ENCODE measurements around the gene PGRMC1.
"Not testable (repeated sequence)": the region's sequence is repeated elsewhere in the genome, so short reads cannot be mapped to it uniquely, and the experiment has no call there.

Gene PGRMC1

GRCh38 chrX:119267115-119267514 lies 31.0 kb downstream of the PGRMC1 start:
- H3K4ac ChIP-seq (ENCODE audit: low read depth in 1 of 2, low read length in 2 of 2); H2BK5ac ChIP-seq (ENCODE audit: low read depth, low read length, poor library complexity, severe bottlenecking); H4K91ac ChIP-seq (ENCODE audit: low read length); H3K4me3 ChIP-seq (ENCODE audit: insufficient read depth in 1 of 2, low read depth in 1 of 2, low read length in 2 of 2); H3K14ac ChIP-seq (ENCODE audit: low read length in 2 of 2); H2AFZ ChIP-seq (ENCODE audit: low read depth, low read length); H3K9ac ChIP-seq (ENCODE audit: low read length); H3K4me2 ChIP-seq (ENCODE audit: low read length, poor library complexity, severe bottlenecking); H2AK5ac ChIP-seq (ENCODE audit: low read length, severe bottlenecking); H3K23ac ChIP-seq (ENCODE audit: low read length in 2 of 2); H4K8ac ChIP-seq (ENCODE audit: low read length); H3K9me3 ChIP-seq (ENCODE audit: control insufficient read depth, low read length); H2BK12ac ChIP-seq (ENCODE audit: low read length in 2 of 2); H2BK120ac ChIP-seq (ENCODE audit: low read depth, low read length); H3K36me3 ChIP-seq (ENCODE audit: control insufficient read depth in 1 of 2, insufficient read depth in 2 of 2, low read depth in 1 of 2, low read length in 2 of 2); H3K79me1 ChIP-seq (replicated peaks; ENCODE audit: low read length, poor library complexity, severe bottlenecking); DNase-seq; H3K4me1 ChIP-seq (ENCODE audit: control insufficient read depth, insufficient read depth, low read depth, low read length); H2BK15ac ChIP-seq (ENCODE audit: low read depth, poor library complexity, severe bottlenecking); H3K27ac ChIP-seq (ENCODE audit: low read length, poor library complexity, severe bottlenecking); H3K18ac ChIP-seq (ENCODE audit: low read depth in 1 of 2, low read length in 2 of 2): not testable (repeated sequence)
- H3K27me3 ChIP-seq (ENCODE audit: control insufficient read depth in 1 of 2, insufficient read depth in 1 of 2, low read length in 2 of 2) = peaks cover 0 to 27% of the 10 kb centered on the region in 2 experiments
- WGBS = 86% methylated on average over 3 of the region's 3 CpGs

- no peak overlapping the region for H2BK5ac ChIP-seq (ENCODE audit: low read depth, low read length, poor library complexity, severe bottlenecking)
- no peak overlapping the region for H3K9ac ChIP-seq (ENCODE audit: low read length)
- no peak overlapping the region for H3K4ac ChIP-seq (ENCODE audit: low read depth in 1 of 2, low read length in 2 of 2)
- peak overlapping the region in 1 of 2 experiments; percentile 59 for H3K4me3 ChIP-seq (ENCODE audit: insufficient read depth in 1 of 2, low read depth in 1 of 2, low read length in 2 of 2)
- H2AFZ ChIP-seq (ENCODE audit: low read depth, low read length) = no peak overlapping the region
- H3K4me2 ChIP-seq (ENCODE audit: low read length, poor library complexity, severe bottlenecking) = no peak overlapping the region
- no peak overlapping the region for H3K23ac ChIP-seq (ENCODE audit: low read length in 2 of 2)
- H3K27me3 ChIP-seq (ENCODE audit: control insufficient read depth in 1 of 2, insufficient read depth in 1 of 2, low read length in 2 of 2) = peaks cover 13 to 40% of the 10 kb centered on the region in 2 experiments
- no peak overlapping the region for H4K8ac ChIP-seq (ENCODE audit: low read length)
- no peak overlapping the region for H2BK12ac ChIP-seq (ENCODE audit: low read length in 2 of 2)
- H2BK120ac ChIP-seq (ENCODE audit: low read depth, low read length) = no peak overlapping the region
- no peak overlapping the region for H3K18ac ChIP-seq (ENCODE audit: low read depth in 1 of 2, low read length in 2 of 2)
- H3K9me3 ChIP-seq (ENCODE audit: control insufficient read depth, low read length) = peaks cover 3% of the 10 kb centered on the region
- H2AK5ac ChIP-seq (ENCODE audit: low read length, severe bottlenecking) = no peak overlapping the region
- H3K14ac ChIP-seq (ENCODE audit: low read length in 2 of 2) = no peak overlapping the region
- no peak for DNase-seq
- no peaks in the 10 kb centered on the region for H3K36me3 ChIP-seq (ENCODE audit: control insufficient read depth in 1 of 2, insufficient read depth in 2 of 2, low read depth in 1 of 2, low read length in 2 of 2)
- WGBS = 43% methylated on average over 29 of the region's 42 CpGs
- no peak overlapping the region for H3K27ac ChIP-seq (ENCODE audit: low read length, poor library complexity, severe bottlenecking)
- H3K79me1 ChIP-seq (replicated peaks; ENCODE audit: low read length, poor library complexity, severe bottlenecking) = no peaks in the 10 kb centered on the region
- H4K91ac ChIP-seq (ENCODE audit: low read length) = no peak overlapping the region
- H3K4me1 ChIP-seq (ENCODE audit: control insufficient read depth, insufficient read depth, low read depth, low read length) = peaks cover 4% of the 10 kb centered on the region
- H2BK15ac ChIP-seq (ENCODE audit: low read depth, poor library complexity, severe bottlenecking) = no peak overlapping the region
Observed at GRCh38 chrX:119272882-119273419, 36.9 kb downstream of the PGRMC1 start.

- WGBS = 11% methylated on average over 60 of the region's 61 CpGs
- peak; percentile 17 for DNase-seq
- H2BK15ac ChIP-seq (ENCODE audit: low read depth, poor library complexity, severe bottlenecking) = no peak overlapping the region
Observed at GRCh38 chrX:119273420-119274192, 37.5 kb downstream of the PGRMC1 start.

GRCh38 chrX:119282347-119282746 lies 46.3 kb downstream of the PGRMC1 start:
- H3K27me3 ChIP-seq (ENCODE audit: control insufficient read depth in 1 of 2, insufficient read depth in 1 of 2, low read length in 2 of 2); H4K91ac ChIP-seq (ENCODE audit: low read length); H3K27ac ChIP-seq (ENCODE audit: low read length, poor library complexity, severe bottlenecking); H2BK120ac ChIP-seq (ENCODE audit: low read depth, low read length); H3K14ac ChIP-seq (ENCODE audit: low read length in 2 of 2); H3K9me3 ChIP-seq (ENCODE audit: control insufficient read depth, low read length); H3K23ac ChIP-seq (ENCODE audit: low read length in 2 of 2); H3K36me3 ChIP-seq (ENCODE audit: control insufficient read depth in 1 of 2, insufficient read depth in 2 of 2, low read depth in 1 of 2, low read length in 2 of 2); H2BK12ac ChIP-seq (ENCODE audit: low read length in 2 of 2); H4K8ac ChIP-seq (ENCODE audit: low read length); H3K4me3 ChIP-seq (ENCODE audit: insufficient read depth in 1 of 2, low read depth in 1 of 2, low read length in 2 of 2); H3K4ac ChIP-seq (ENCODE audit: low read depth in 1 of 2, low read length in 2 of 2); H3K18ac ChIP-seq (ENCODE audit: low read depth in 1 of 2, low read length in 2 of 2); H3K9ac ChIP-seq (ENCODE audit: low read length); H3K79me1 ChIP-seq (replicated peaks; ENCODE audit: low read length, poor library complexity, severe bottlenecking); H2BK5ac ChIP-seq (ENCODE audit: low read depth, low read length, poor library complexity, severe bottlenecking); H3K4me2 ChIP-seq (ENCODE audit: low read length, poor library complexity, severe bottlenecking); H3K4me1 ChIP-seq (ENCODE audit: control insufficient read depth, insufficient read depth, low read depth, low read length); H2AFZ ChIP-seq (ENCODE audit: low read depth, low read length); H2BK15ac ChIP-seq (ENCODE audit: low read depth, poor library complexity, severe bottlenecking); DNase-seq; H2AK5ac ChIP-seq (ENCODE audit: low read length, severe bottlenecking): not testable (repeated sequence)
- WGBS = no CpG with 5 or more reads among the region's 4 CpGs

More at GRCh38 chrX:119273420-119274192, 37.5 kb downstream of the PGRMC1 start:
- no peak overlapping the region for H3K4me2 ChIP-seq (ENCODE audit: low read length, poor library complexity, severe bottlenecking)
- H3K9ac ChIP-seq (ENCODE audit: low read length) = no peak overlapping the region
- H3K36me3 ChIP-seq (ENCODE audit: control insufficient read depth in 1 of 2, insufficient read depth in 2 of 2, low read depth in 1 of 2, low read length in 2 of 2) = no peaks in the 10 kb centered on the region
- H2AFZ ChIP-seq (ENCODE audit: low read depth, low read length) = no peak overlapping the region
- H2BK120ac ChIP-seq (ENCODE audit: low read depth, low read length) = no peak overlapping the region
- H3K4me3 ChIP-seq (ENCODE audit: insufficient read depth in 1 of 2, low read depth in 1 of 2, low read length in 2 of 2) = peak overlapping the region in 1 of 2 experiments; percentile 59
- H4K8ac ChIP-seq (ENCODE audit: low read length) = no peak overlapping the region
- no peak overlapping the region for H3K18ac ChIP-seq (ENCODE audit: low read depth in 1 of 2, low read length in 2 of 2)
- no peak overlapping the region for H2BK12ac ChIP-seq (ENCODE audit: low read length in 2 of 2)
- H3K4me1 ChIP-seq (ENCODE audit: control insufficient read depth, insufficient read depth, low read depth, low read length) = peaks cover 4% of the 10 kb centered on the region
- H3K9me3 ChIP-seq (ENCODE audit: control insufficient read depth, low read length) = peaks cover 3% of the 10 kb centered on the region
- peaks cover 13 to 40% of the 10 kb centered on the region in 2 experiments for H3K27me3 ChIP-seq (ENCODE audit: control insufficient read depth in 1 of 2, insufficient read depth in 1 of 2, low read length in 2 of 2)
- H4K91ac ChIP-seq (ENCODE audit: low read length) = no peak overlapping the region
- no peak overlapping the region for H2BK5ac ChIP-seq (ENCODE audit: low read depth, low read length, poor library complexity, severe bottlenecking)
- no peaks in the 10 kb centered on the region for H3K79me1 ChIP-seq (replicated peaks; ENCODE audit: low read length, poor library complexity, severe bottlenecking)
- H3K23ac ChIP-seq (ENCODE audit: low read length in 2 of 2) = no peak overlapping the region
- no peak overlapping the region for H3K14ac ChIP-seq (ENCODE audit: low read length in 2 of 2)
- no peak overlapping the region for H3K4ac ChIP-seq (ENCODE audit: low read depth in 1 of 2, low read length in 2 of 2)
- H3K27ac ChIP-seq (ENCODE audit: low read length, poor library complexity, severe bottlenecking) = no peak overlapping the region
- no peak overlapping the region for H2AK5ac ChIP-seq (ENCODE audit: low read length, severe bottlenecking)
